Hepatocyte (in vitro differentiated cells): ENCODE results near the gene MFAP3L. TPM values are rescaled to one million over a fixed set of nuclear protein-coding genes. Genes with fewer than 3 reads are reported as not detected.

Experiments used
- DNase-seq: peaks from one replicate; pipeline ENCODE4 v3.0.0-alpha.2; 2016; ENCODE audit warnings: low spot score
- H2AFZ ChIP-seq: fragments of 200-600 bp; sonication (generic); 2 replicates; pipeline ENCODE4 v1.6.0; 2016; ENCODE audit warnings: antibody characterized with exemption, mild to moderate bottlenecking
- H3K27ac ChIP-seq: fragments of 200-600 bp; sonication (generic); 2 replicates; pipeline ENCODE4 v1.5.1; 2016; ENCODE audit warnings: mild to moderate bottlenecking
- H3K27me3 ChIP-seq: fragments of 200-600 bp; sonication (generic); 2 replicates; pipeline ENCODE4 v1.6.1; 2016
- H3K36me3 ChIP-seq: fragments of 200-600 bp; sonication (generic); replicated peaks from 2 replicates; pipeline ENCODE4 v1.5.1; 2016; ENCODE audit warnings: low read depth; ENCODE audit not compliant: insufficient read depth
- H3K4me1 ChIP-seq: fragments of 200-600 bp; sonication (generic); 2 replicates; pipeline ENCODE4 v1.5.1; 2016; ENCODE audit warnings: mild to moderate bottlenecking, moderate library complexity; ENCODE audit not compliant: insufficient read depth
- H3K4me2 ChIP-seq: fragments of 200-600 bp; sonication (generic); 2 replicates; pipeline ENCODE4 v1.6.0; 2016
- H3K4me3 ChIP-seq: fragments of 200-600 bp; sonication (generic); 2 replicates; pipeline ENCODE4 v1.5.1; 2016; ENCODE audit warnings: mild to moderate bottlenecking
- H3K79me2 ChIP-seq: fragments of 200-600 bp; sonication (generic); 2 replicates; pipeline ENCODE4 v1.6.0; 2017; ENCODE audit warnings: mild to moderate bottlenecking
- H3K9me2 ChIP-seq: fragments of 200-600 bp; sonication (generic); replicated peaks from 2 replicates; pipeline ENCODE4 v1.6.0; 2017; ENCODE audit warnings: mild to moderate bottlenecking; ENCODE audit not compliant: insufficient read depth
- H3K9me3 ChIP-seq: fragments of 200-600 bp; sonication (generic); 2 replicates; pipeline ENCODE4 v1.5.1; 2016; ENCODE audit warnings: low read depth, mild to moderate bottlenecking
- H4K20me1 ChIP-seq: fragments of 200-600 bp; sonication (generic); 2 replicates; pipeline ENCODE4 v1.6.0; 2016; ENCODE audit warnings: mild to moderate bottlenecking; ENCODE audit not compliant: insufficient read depth, poor library complexity, severe bottlenecking
- CTCF ChIP-seq: fragments of 200-600 bp; sonication (generic); IDR thresholded peaks from 2 replicates; pipeline ENCODE4 v1.5.1; 2016; ENCODE audit warnings: antibody characterized with exemption, mild to moderate bottlenecking; ENCODE audit not compliant: poor library complexity
- EZH2 ChIP-seq: fragments of 200-600 bp; sonication (generic); IDR thresholded peaks from 2 replicates; pipeline ENCODE4 v1.6.1; 2016; ENCODE audit warnings: antibody characterized with exemption, mild to moderate bottlenecking, borderline replicate concordance
- EZH2phosphoT487 ChIP-seq: fragments of 200-600 bp; sonication (generic); IDR thresholded peaks from one replicate; pipeline ENCODE4 v1.6.1; 2018; ENCODE audit warnings: antibody characterized with exemption, mild to moderate bottlenecking, low read depth, moderate library complexity; ENCODE audit not compliant: unreplicated experiment, severe bottlenecking
- WGBS: methylation state at CpG from one replicate; pipeline ENCODE4 v1.1.6; 2016; ENCODE audit warnings: low lambda C conversion rate; ENCODE audit errors: missing lambda C conversion rate; 5-methylcytosine and 5-hydroxymethylcytosine counted together
- polyA plus RNA-seq: library from polyadenylated mRNA; unstranded; fragments of >200 nt; fragmentation: Nextera tagmentation; extraction: Ambion mirVana; gene quantifications from 2 replicates; pipeline ENCODE4 v1.2.1, GENCODE V29; 2016
- total RNA-seq: library from RNA; depleted of rRNA; stranded (reverse); fragments of >200 nt; gene quantifications from 2 replicates; pipeline ENCODE4 v1.2.3, GENCODE V29; 2014

The MFAP3L gene
- total and polyA plus RNA-seq, 2 experiments from 2014 or later = 2.9 to 11.4 TPM

GRCh38 chr4:170005472-170005871, 20.7 kb downstream of the MFAP3L start:
- Histone ChIP-seq H3K27me3 (no peaks in the 10 kb centered on the region), H2AFZ (no peak overlapping the region), H3K9me2 (no peaks in the 10 kb centered on the region), H3K4me1 (no peaks in the 10 kb centered on the region), H4K20me1 (no peaks in the 10 kb centered on the region), H3K4me2 (no peak overlapping the region), H3K9me3 (no peaks in the 10 kb centered on the region), H3K79me2 (no peaks in the 10 kb centered on the region), H3K36me3 (no peaks in the 10 kb centered on the region), H3K27ac (no peak overlapping the region), H3K4me3 (no peak overlapping the region)
- TF ChIP-seq CTCF (no peak), EZH2 (no peak), EZH2phosphoT487 (no peak)
- DNase-seq = no peak
- WGBS = 71% methylated on average over 5 of the region's 5 CpGs

- DNase-seq = no peak
- Histone ChIP-seq H3K36me3 (no peaks in the 10 kb centered on the region), H3K4me3 (no peak overlapping the region), H3K9me3 (no peaks in the 10 kb centered on the region), H4K20me1 (no peaks in the 10 kb centered on the region), H3K79me2 (no peaks in the 10 kb centered on the region), H2AFZ (no peak overlapping the region), H3K27me3 (no peaks in the 10 kb centered on the region), H3K27ac (no peak overlapping the region), H3K9me2 (no peaks in the 10 kb centered on the region), H3K4me2 (no peak overlapping the region), H3K4me1 (no peaks in the 10 kb centered on the region)
- no peak for TF ChIP-seq CTCF
- TF ChIP-seq EZH2phosphoT487 = no peak
- no peak for TF ChIP-seq EZH2
- WGBS = 52% methylated on average over 5 of the region's 5 CpGs
Measured at GRCh38 chr4:170004651-170005295, 21.4 kb downstream of the MFAP3L start.

DNA sequence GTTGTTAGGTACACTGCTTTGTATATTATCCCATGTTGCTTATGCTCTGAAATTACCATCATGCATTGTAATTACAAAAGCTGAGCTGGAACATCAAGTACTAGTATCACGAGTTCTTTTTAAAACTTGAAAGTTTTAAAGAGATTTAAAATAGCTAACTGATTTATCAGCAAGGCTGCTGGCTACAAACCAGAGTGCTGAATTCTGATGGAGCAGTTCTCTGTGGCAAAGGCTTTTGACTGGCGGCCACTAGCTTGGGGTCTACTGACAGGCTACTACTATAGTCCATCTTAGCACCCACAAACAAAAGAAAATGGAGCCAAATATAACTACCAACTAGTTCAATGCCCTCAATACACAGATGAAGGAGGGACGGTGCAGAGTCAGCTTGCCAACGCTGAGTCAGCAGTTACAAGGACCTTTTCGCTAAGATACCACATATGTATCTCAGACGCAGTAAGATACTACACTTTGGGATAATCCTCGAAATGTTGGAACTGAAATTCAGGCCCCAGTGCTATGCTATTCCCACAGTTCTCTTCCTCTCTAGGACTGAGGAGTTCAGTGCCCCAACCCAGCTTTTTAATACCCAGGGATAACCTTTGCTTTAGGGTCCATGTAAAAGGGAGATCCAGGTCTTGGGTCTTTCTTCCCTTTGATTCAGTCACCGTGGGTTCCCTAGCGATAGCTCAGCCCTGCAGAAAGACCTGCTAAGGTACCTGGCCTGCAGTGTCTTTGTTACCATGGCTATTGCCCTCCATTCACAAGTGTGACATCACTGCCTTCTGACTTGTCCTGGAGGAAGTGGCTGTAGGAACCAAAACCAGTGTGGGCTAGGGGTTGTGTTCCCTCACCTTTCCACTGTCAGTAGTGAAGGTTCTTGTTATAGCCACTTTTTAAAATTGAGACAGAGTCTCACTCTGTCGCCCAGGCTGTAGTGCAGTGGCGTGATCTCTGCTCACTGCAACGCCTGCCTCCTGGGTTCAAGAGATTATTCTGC, 22.8 kb downstream of the MFAP3L start:
- Histone ChIP-seq H3K36me3 (no peaks in the 10 kb centered on the region), H3K4me1 (no peaks in the 10 kb centered on the region), H3K4me2 (no peak overlapping the region), H4K20me1 (no peaks in the 10 kb centered on the region), H3K27ac (no peak overlapping the region), H2AFZ (no peak overlapping the region), H3K4me3 (no peak overlapping the region), H3K9me2 (no peaks in the 10 kb centered on the region), H3K27me3 (no peaks in the 10 kb centered on the region), H3K79me2 (no peaks in the 10 kb centered on the region), H3K9me3 (no peaks in the 10 kb centered on the region)
- 94% methylated on average over 12 of the region's 12 CpGs for WGBS
- TF ChIP-seq EZH2phosphoT487 (no peak), EZH2 (no peak), CTCF (no peak)
- DNase-seq = no peak
